K562 (cell line): ENCODE results near the gene TLK2. TPM values are rescaled to one million over a fixed set of nuclear protein-coding genes. Genes with fewer than 3 reads are reported as not detected.

Source experiments
- ATAC-seq: fragments of 200-7000 bp; cut with Tn5 transposase; 3 replicates; pipeline ENCODE4 v1.9.1; 2020; ENCODE audit warnings: moderate library complexity
- BruUV-seq: library from RNA; stranded (reverse); fragments of 400-500 nt; replicated peaks from 2 replicates; lab custom pipeline; 2021; lab: Mats Ljungman, UMichigan
- CTCF ChIA-PET: fragments of 300-600 bp; formaldehyde crosslinking; extraction: SDS; loops from one replicate; lab custom pipeline; 2021; ENCODE audit warnings: low intra/inter-chr PET ratio; lab: Yijun Ruan, JAX
- POLR2A ChIA-PET: fragments of 300-600, 350-650 bp; sonication (Branson Sonifier 250); formaldehyde crosslinking; extraction: SDS; loops from one replicate; lab custom pipeline; 2021; ENCODE audit warnings: antibody characterized with exemption, inconsistent platforms; lab: Yijun Ruan, JAX
- DNase-seq, 4 experiments: peaks; one replicate each; pipeline versions ENCODE4 v3.0.0 to v3.0.0-alpha.2; 2011 to 2018; ENCODE audit warnings: low spot score in 3 of 4, mixed read lengths in 3 of 4; ENCODE audit errors: extremely low read depth in 1 of 4
- FAIRE-seq: peaks from 2 replicates; lab custom pipeline; 2011; peaks lifted over from hg19 to GRCh38; lab: Jason Lieb, UNC
- H2AFZ ChIP-seq: 2 replicates; pipeline ENCODE4 v1.6.0; 2011; ENCODE audit warnings: low read depth, low read length, control low read depth, inconsistent platforms
- H3K27ac ChIP-seq: fragments of 200-600 bp; 3 replicates; pipeline ENCODE4 v1.8.0; 2011; ENCODE audit warnings: low read depth, mild to moderate bottlenecking, control low read depth, inconsistent platforms, low read length, moderate library complexity, mixed read lengths; ENCODE audit errors: extremely low read depth
- H3K27me3 ChIP-seq, 2 experiments: fragments of 300-600 bp in 1 of 2; 2 replicates in 1 of 2; 3 replicates in 1 of 2; pipeline versions ENCODE4 v1.6.0 to v1.8.0; 2011; ENCODE audit warnings: inconsistent platforms in 2 of 2, low read length in 2 of 2, mild to moderate bottlenecking in 1 of 2, mixed read lengths in 1 of 2, moderate library complexity in 1 of 2; ENCODE audit not compliant: control insufficient read depth in 2 of 2, insufficient read depth in 2 of 2
- H3K36me3 ChIP-seq: fragments of 300-600 bp; 3 replicates; pipeline ENCODE4 v1.8.0; 2011; ENCODE audit warnings: mild to moderate bottlenecking, low read length, inconsistent platforms; ENCODE audit not compliant: control insufficient read depth, insufficient read depth
- H3K4me1 ChIP-seq, 2 experiments: fragments of 200-600 bp in 1 of 2; replicated peaks in 1 of 2; 2 replicates in 1 of 2; 3 replicates in 1 of 2; pipeline versions ENCODE4 v1.5.1 to v1.8.0; 2011; ENCODE audit warnings: inconsistent platforms in 2 of 2, low read length in 2 of 2, mild to moderate bottlenecking in 1 of 2, mixed read lengths in 1 of 2, moderate library complexity in 1 of 2; ENCODE audit not compliant: control insufficient read depth in 2 of 2, insufficient read depth in 2 of 2
- H3K4me2 ChIP-seq: 2 replicates; pipeline ENCODE4 v1.6.1; 2011; ENCODE audit warnings: low read length, control low read depth, inconsistent platforms, mixed read lengths; ENCODE audit not compliant: insufficient read depth
- H3K4me3 ChIP-seq: fragments of 200-600 bp; sonication (generic), shearing (Covaris generic); 2 replicates; pipeline ENCODE4 v1.5.1; 2016; ENCODE audit warnings: control low read depth, inconsistent platforms
- H3K79me2 ChIP-seq: fragments of 200-600 bp; 3 replicates; pipeline ENCODE4 v1.8.0; 2011; ENCODE audit warnings: low read length, inconsistent platforms; ENCODE audit not compliant: control insufficient read depth, insufficient read depth
- H3K9ac ChIP-seq, 2 experiments: 2 replicates each; pipeline versions ENCODE4 v1.6.0 to v1.6.1; 2011; ENCODE audit warnings: low read depth in 2 of 2, low read length in 2 of 2, control low read depth in 1 of 2, inconsistent platforms in 1 of 2, mild to moderate bottlenecking in 1 of 2, mixed read lengths in 1 of 2; ENCODE audit not compliant: insufficient read depth in 1 of 2
- H3K9me1 ChIP-seq: one replicate; pipeline ENCODE4 v1.6.0; 2011; ENCODE audit warnings: inconsistent platforms, mild to moderate bottlenecking, low read length, moderate library complexity; ENCODE audit not compliant: control insufficient read depth, insufficient read depth
- H3K9me3 ChIP-seq: replicated peaks from 2 replicates; pipeline ENCODE4 v1.5.1; 2011; ENCODE audit warnings: low read depth, low read length, inconsistent platforms; ENCODE audit not compliant: control insufficient read depth, insufficient read depth
- H4K20me1 ChIP-seq: replicated peaks from 2 replicates; pipeline ENCODE4 v1.6.1; 2011; ENCODE audit warnings: low read length, inconsistent platforms, mixed read lengths; ENCODE audit not compliant: control insufficient read depth, insufficient read depth
- CHD2 ChIP-seq: IDR thresholded peaks from 2 replicates; pipeline ENCODE4 v1.6.1; 2011; ENCODE audit warnings: low read depth, low read length
- GABPB2 ChIP-seq: fragments of 250-450 bp; sonication (Bioruptor Pico); conservative IDR thresholded peaks from 2 replicates; pipeline ENCODE4 v1.5.1; 2021; ENCODE audit warnings: mild to moderate bottlenecking
- GATA2 ChIP-seq: sonication (generic); formaldehyde crosslinking; IDR thresholded peaks from 2 replicates; pipeline ENCODE4 v1.4.0; 2020; ENCODE audit warnings: mild to moderate bottlenecking, missing genetic modification reagents
- HDAC8 ChIP-seq: fragments of 450-650 bp; IDR thresholded peaks from 2 replicates; pipeline ENCODE4 v1.6.1; 2016; ENCODE audit warnings: mild to moderate bottlenecking, missing genetic modification characterization, moderate library complexity, missing compliant biosample characterization
- KDM2B ChIP-seq: fragments of 250-450 bp; sonication (Bioruptor Pico); IDR thresholded peaks from 2 replicates; pipeline ENCODE4 v1.8.0; 2021; ENCODE audit warnings: mild to moderate bottlenecking, moderate library complexity
- RCOR1 ChIP-seq, 2 experiments: IDR thresholded peaks; 2 replicates each; pipeline ENCODE4 v1.6.1; 2012; ENCODE audit warnings: low read depth in 2 of 2, low read length in 2 of 2, borderline replicate concordance in 1 of 2, improper control_type of control experiment in 1 of 2
- SREBF1 ChIP-seq: fragments of 150-350 bp; IDR thresholded peaks from 2 replicates; pipeline ENCODE4 v1.6.1; 2014; ENCODE audit warnings: antibody characterized with exemption, low read depth, low read length, borderline replicate concordance
- TBL1XR1 ChIP-seq, 2 experiments: IDR thresholded peaks; 2 replicates each; pipeline ENCODE4 v1.6.1; 2012; ENCODE audit warnings: improper control_type of control experiment in 2 of 2, low read length in 2 of 2, mild to moderate bottlenecking in 1 of 2
- ZBTB8A ChIP-seq: fragments of 450-650 bp; IDR thresholded peaks from 2 replicates; pipeline ENCODE4 v1.6.1; 2018; ENCODE audit warnings: mild to moderate bottlenecking, moderate library complexity; ENCODE audit not compliant: partially characterized antibody
- ZNF830 ChIP-seq: fragments of 250-450 bp; sonication (Bioruptor Pico); IDR thresholded peaks from 2 replicates; pipeline ENCODE4 v1.5.0; 2021; ENCODE audit warnings: mild to moderate bottlenecking
- WGBS: fragments of 100-300 bp; shearing (Covaris generic); methylation state at CpG from one replicate; pipeline ENCODE4 v1.1.6; 2016; ENCODE audit warnings: low coverage, mixed read lengths; ENCODE audit not compliant: insufficient coverage; ENCODE audit errors: missing lambda C conversion rate; 5-methylcytosine and 5-hydroxymethylcytosine counted together
- in situ Hi-C: fragments of 300-500 bp; cut with MboI; formaldehyde crosslinking; loops from 4 replicates; pipeline ENCODE4 v1.15.0; 2018; ENCODE audit warnings: inconsistent platforms, mixed read lengths
- intact Hi-C: fragments of 100-400 bp; cut with micrococcal nuclease; formaldehyde crosslinking; loops from 2 replicates; pipeline ENCODE4 v1.14.2; 2022
- polyA plus RNA-seq, 8 experiments: library from polyadenylated mRNA; depleted of rRNA in 4 of 8; stranded (reverse) in 5 of 8; unstranded in 3 of 8; fragments of >200 nt; fragmentation: Nextera tagmentation in 2 of 8; fragmentation: Illumina TruSeq in 1 of 8; extraction: Ambion mirVana in 2 of 8; extraction: Trizol in 1 of 8; gene quantifications; 2 replicates each; pipeline versions ENCODE4 v1.2.1 to v1.2.3, GENCODE V29; 2011 to 2014; ENCODE audit warnings: inconsistent platforms in 1 of 8, missing spikeins in 1 of 8
- total RNA-seq, 7 experiments: library from RNA; depleted of rRNA in 6 of 7; stranded (reverse); fragments of >200 nt in 6 of 7; fragmentation: Illumina TruSeq in 2 of 7; extraction: Trizol in 2 of 7; gene quantifications; 2 replicates each; pipeline versions ENCODE4 v1.2.1 to v1.2.3, GENCODE V29; 2011 to 2021; ENCODE audit warnings: low replicate concordance in 1 of 7
- TF ChIP-seq, protein P1 (sequence below): fragments of 450-650 bp; IDR thresholded peaks from 2 replicates; pipeline ENCODE4 v1.6.1; 2016
- TF ChIP-seq, protein P2 (sequence below): fragments of 200-400 bp; formaldehyde crosslinking; IDR thresholded peaks from 2 replicates; pipeline ENCODE4 v1.6.1; 2017; ENCODE audit warnings: mild to moderate bottlenecking, low read depth, low read length, moderate library complexity

The TLK2 gene
- total and polyA plus RNA-seq, 9 of the 15 experiments (the other 6 are each of a cell fraction or from before 2014, with no cell fraction given), result 10.1 to 51.9 (median 32.4) TPM

DNA sequence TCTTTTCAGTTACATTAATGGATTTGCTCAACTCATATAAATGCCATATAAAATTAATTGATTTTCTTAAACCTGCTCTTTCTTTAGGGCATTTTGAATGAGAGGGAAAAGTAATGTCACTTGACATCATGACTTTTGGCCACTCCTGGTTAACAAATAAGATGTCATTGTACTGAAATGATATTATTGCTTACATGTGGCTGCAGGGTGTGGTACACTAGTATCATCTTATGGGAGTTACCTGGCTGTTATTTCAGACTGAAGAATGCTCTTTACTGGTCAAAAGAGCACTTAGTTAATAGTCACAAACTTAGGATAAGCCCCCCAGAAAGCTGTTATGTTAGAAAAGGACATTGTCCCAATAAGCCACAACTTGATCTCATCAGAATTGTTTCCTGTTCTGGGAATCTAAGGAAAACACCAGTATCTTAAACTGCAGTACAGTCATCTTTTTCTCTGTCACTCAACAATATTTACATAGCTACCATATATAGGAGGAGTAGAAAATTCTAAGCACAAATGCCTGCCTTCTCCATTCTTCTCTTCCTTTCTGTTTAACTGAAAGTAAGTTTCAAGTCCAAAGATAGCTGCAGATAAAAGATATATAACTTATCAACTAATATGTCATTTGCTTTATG, 95.0 kb downstream of the TLK2 start:
- TF ChIP-seq HDAC8 (tag), result no peak
- TF ChIP-seq, protein P1, sequence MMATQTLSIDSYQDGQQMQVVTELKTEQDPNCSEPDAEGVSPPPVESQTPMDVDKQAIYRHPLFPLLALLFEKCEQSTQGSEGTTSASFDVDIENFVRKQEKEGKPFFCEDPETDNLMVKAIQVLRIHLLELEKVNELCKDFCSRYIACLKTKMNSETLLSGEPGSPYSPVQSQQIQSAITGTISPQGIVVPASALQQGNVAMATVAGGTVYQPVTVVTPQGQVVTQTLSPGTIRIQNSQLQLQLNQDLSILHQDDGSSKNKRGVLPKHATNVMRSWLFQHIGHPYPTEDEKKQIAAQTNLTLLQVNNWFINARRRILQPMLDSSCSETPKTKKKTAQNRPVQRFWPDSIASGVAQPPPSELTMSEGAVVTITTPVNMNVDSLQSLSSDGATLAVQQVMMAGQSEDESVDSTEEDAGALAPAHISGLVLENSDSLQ, result peak; percentile 28; the same call in 1 of the 2 replicates
- CTCF ChIA-PET, result no interaction called here
- in situ Hi-C loops, result no loop called here
- no peaks in the 10 kb centered on the region for H3K9me3 ChIP-seq
- H3K4me1 ChIP-seq, result no peaks in the 10 kb centered on the region
- intact Hi-C loops, result no loop called here
- POLR2A ChIA-PET, result no interaction called here
- H3K4me2 ChIP-seq, result no peak overlapping the region
- no peak for FAIRE-seq
- ATAC-seq, result no peak
- H3K4me3 ChIP-seq, result no peak overlapping the region
- no peaks in the 10 kb centered on the region for H3K27me3 ChIP-seq
- H2AFZ ChIP-seq, result no peak overlapping the region
- no peak overlapping the region for H3K9ac ChIP-seq
- no peaks in the 10 kb centered on the region for H3K79me2 ChIP-seq
- peaks cover 50% of the 10 kb centered on the region for H3K36me3 ChIP-seq
- H3K9me1 ChIP-seq, result no peaks in the 10 kb centered on the region
- no peak for DNase-seq
- H3K27ac ChIP-seq, result no peak overlapping the region
- no TSS peak for BruUV-seq
- H4K20me1 ChIP-seq, result no peaks in the 10 kb centered on the region

DNA sequence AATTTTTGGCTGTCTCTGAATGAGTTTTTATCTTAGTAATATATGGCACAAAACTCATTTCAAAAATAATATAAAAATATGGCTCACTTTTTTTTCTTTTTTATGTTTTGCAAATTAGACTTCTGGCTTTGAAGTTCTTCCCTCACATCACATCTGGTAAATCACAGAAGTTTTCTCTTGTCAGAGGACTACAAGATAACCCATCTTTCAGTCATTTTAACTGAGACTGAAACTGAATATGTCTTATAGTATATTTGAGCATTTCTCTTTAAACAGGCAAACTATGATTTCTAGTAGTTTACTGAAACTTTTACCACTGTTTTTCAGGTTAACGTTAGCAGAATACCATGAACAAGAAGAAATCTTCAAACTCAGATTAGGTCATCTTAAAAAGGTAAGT, 97.8 kb downstream of the TLK2 start:
- DNase-seq (no peak), FAIRE-seq (no peak), ATAC-seq (no peak)
- peaks cover 59% of the 10 kb centered on the region for H3K36me3 ChIP-seq
- ChIA-PET CTCF (no interaction called here), POLR2A (interaction anchor here (1.0 to 1.2 kb wide), 2 partner anchors 12 to 27 kb away, joined by 3 read pairs; no protein-coding TSS in a partner anchor)
- no peak overlapping the region for H3K4me3 ChIP-seq
- H3K27ac ChIP-seq, result no peak overlapping the region
- no peak overlapping the region for H3K4me2 ChIP-seq
- no peaks in the 10 kb centered on the region for H4K20me1 ChIP-seq
- H3K9ac ChIP-seq, result no peak overlapping the region
- H3K9me1 ChIP-seq, result no peaks in the 10 kb centered on the region
- no peaks in the 10 kb centered on the region for H3K4me1 ChIP-seq
- in situ Hi-C loops, result no loop called here
- no peaks in the 10 kb centered on the region for H3K9me3 ChIP-seq
- no peak for TF ChIP-seq ZNF830 (CRISPR knock-in tag)
- TF ChIP-seq CHD2, result no peak
- TF ChIP-seq RCOR1 (IDR thresholded peaks at IDR 0.05; ENCODE audit: borderline replicate concordance in 1 of 2, low read depth in 2 of 2, low read length in 2 of 2), result no peak
- no peak for TF ChIP-seq GABPB2 (CRISPR knock-in tag)
- TF ChIP-seq, protein P2, sequence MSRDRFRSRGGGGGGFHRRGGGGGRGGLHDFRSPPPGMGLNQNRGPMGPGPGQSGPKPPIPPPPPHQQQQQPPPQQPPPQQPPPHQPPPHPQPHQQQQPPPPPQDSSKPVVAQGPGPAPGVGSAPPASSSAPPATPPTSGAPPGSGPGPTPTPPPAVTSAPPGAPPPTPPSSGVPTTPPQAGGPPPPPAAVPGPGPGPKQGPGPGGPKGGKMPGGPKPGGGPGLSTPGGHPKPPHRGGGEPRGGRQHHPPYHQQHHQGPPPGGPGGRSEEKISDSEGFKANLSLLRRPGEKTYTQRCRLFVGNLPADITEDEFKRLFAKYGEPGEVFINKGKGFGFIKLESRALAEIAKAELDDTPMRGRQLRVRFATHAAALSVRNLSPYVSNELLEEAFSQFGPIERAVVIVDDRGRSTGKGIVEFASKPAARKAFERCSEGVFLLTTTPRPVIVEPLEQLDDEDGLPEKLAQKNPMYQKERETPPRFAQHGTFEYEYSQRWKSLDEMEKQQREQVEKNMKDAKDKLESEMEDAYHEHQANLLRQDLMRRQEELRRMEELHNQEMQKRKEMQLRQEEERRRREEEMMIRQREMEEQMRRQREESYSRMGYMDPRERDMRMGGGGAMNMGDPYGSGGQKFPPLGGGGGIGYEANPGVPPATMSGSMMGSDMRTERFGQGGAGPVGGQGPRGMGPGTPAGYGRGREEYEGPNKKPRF, result no peak
- no peak for TF ChIP-seq SREBF1
- TF ChIP-seq ZBTB8A, result no peak
- no peak for TF ChIP-seq KDM2B
- no peak for TF ChIP-seq TBL1XR1 (IDR thresholded peaks at IDR 0.05; ENCODE audit: low read length in 2 of 2)
- TF ChIP-seq GATA2, result no peak
- 64% methylated on average over 1 of the region's 1 CpG for WGBS
- H3K27me3 ChIP-seq, result no peaks in the 10 kb centered on the region
- BruUV-seq, result no TSS peak
- H3K79me2 ChIP-seq, result no peaks in the 10 kb centered on the region
- no peak overlapping the region for H2AFZ ChIP-seq
- intact Hi-C loops, result no loop called here
